ENCODE results near the gene TRIM42.

- TF ChIP-seq CTCF (conservative IDR thresholded peaks at IDR 0.05 in 1 of 2, IDR thresholded peaks at IDR 0.05 in 1 of 2; ENCODE audit: low read depth in 1 of 2, low read length in 2 of 2) (no peak), EZH2 (IDR thresholded peaks at IDR 0.05; ENCODE audit: low read length, missing control alignments) (no peak)
Observed at GRCh38 chr3:140727886-140728285, 50.0 kb downstream of the TRIM42 start.

Measured in fibroblast of lung (primary cell).